ENCODE data around the gene CDK4. TPM values are rescaled to one million over a fixed set of nuclear protein-coding genes. Genes with fewer than 3 reads are reported as not detected.
A peak's percentile ranks its signal among the peaks of the same experiment; 100 is the strongest.
"Not testable (repeated sequence)": the region's sequence is repeated elsewhere in the genome, so short reads cannot be mapped to it uniquely, and the experiment has no call there.

The CDK4 gene
- polyA plus RNA-seq, 1 donor from 2014 or later: 77.4 TPM

- Mint-ChIP-seq H3K27me3 (no peaks in the 10 kb centered on the region), H3K4me1 (peaks cover 7 to 14% (median 7%) of the 10 kb centered on the region in 3 donors), H3K4me3 (no peak overlapping the region), H3K36me3 (peaks cover 6% of the 10 kb centered on the region), H3K9me3 (no peaks in the 10 kb centered on the region), H3K27ac (no peak overlapping the region)
Observed at GRCh38 chr12:57777911-57778310, 25.8 kb upstream of the CDK4 start.

GRCh38 chr12:57777367-57777766, 25.3 kb upstream of the CDK4 start:
- no peak overlapping the region for H3K27ac Mint-ChIP-seq
- H3K9me3 Mint-ChIP-seq: no peaks in the 10 kb centered on the region
- H3K4me1 Mint-ChIP-seq: peaks cover 2 to 11% (median 7%) of the 10 kb centered on the region in 3 donors
- peak overlapping the region in 1 of 4 donors; percentile 74 for H3K4me3 Mint-ChIP-seq
- H3K27me3 Mint-ChIP-seq: no peaks in the 10 kb centered on the region
- H3K36me3 Mint-ChIP-seq: peaks cover 6% of the 10 kb centered on the region

- Mint-ChIP-seq H3K4me3 (peak overlapping the region in 2 of 4 donors; percentile 29 to 67), H3K4me1 (peaks cover 7 to 13% (median 9%) of the 10 kb centered on the region in 3 donors), H3K9me3 (no peaks in the 10 kb centered on the region), H3K27ac (peak overlapping the region in 1 of 3 donors; percentile 54), H3K27me3 (peaks cover 3% of the 10 kb centered on the region), H3K36me3 (peaks cover 6% of the 10 kb centered on the region)
Observed at GRCh38 chr12:57776247-57776587, 24.1 kb upstream of the CDK4 start.

GRCh38 chr12:57775563-57776246, 23.6 kb upstream of the CDK4 start:
- Mint-ChIP-seq H3K27ac (peak overlapping the region in 2 of 3 donors; percentile 31 to 54), H3K27me3 (peaks cover 3% of the 10 kb centered on the region), H3K9me3 (no peaks in the 10 kb centered on the region), H3K36me3 (peaks cover 6% of the 10 kb centered on the region), H3K4me3 (peak overlapping the region in 3 of 4 donors; percentile 23 to 67 (median 25)), H3K4me1 (peaks cover 7 to 15% (median 10%) of the 10 kb centered on the region in 3 donors)

GRCh38 chr12:57775044-57775443, 22.9 kb upstream of the CDK4 start:
- Mint-ChIP-seq H3K36me3 (peaks cover 6% of the 10 kb centered on the region), H3K4me1 (peaks cover 7 to 15% (median 10%) of the 10 kb centered on the region in 3 donors), H3K27ac (peak overlapping the region in 1 of 3 donors; percentile 31), H3K4me3 (peak overlapping the region in 1 of 4 donors; percentile 67), H3K27me3 (peaks cover 3% of the 10 kb centered on the region), H3K9me3 (no peaks in the 10 kb centered on the region)

GRCh38 chr12:57774634-57775033, 22.5 kb upstream of the CDK4 start:
- not testable (repeated sequence) for H3K27ac Mint-ChIP-seq, H3K27me3 Mint-ChIP-seq, H3K9me3 Mint-ChIP-seq, H3K36me3 Mint-ChIP-seq
- Mint-ChIP-seq H3K4me3 (peak overlapping the region in 1 of 4 donors; percentile 70), H3K4me1 (peaks cover 7 to 15% (median 10%) of the 10 kb centered on the region in 3 donors)

GRCh38 chr12:57772429-57773322, 20.6 kb upstream of the CDK4 start, which contains the start of gene EEF1AKMT3:
Gene EEF1AKMT3 (plus strand): TSS chr12:57772614. CDS start chr12:57772725, 111 bp downstream.
- Mint-ChIP-seq H3K27me3 (peaks cover 3% of the 10 kb centered on the region), H3K9me3 (no peaks in the 10 kb centered on the region), H3K27ac (peak within 1 kb of the TSS; percentile 94 to 97 (median 96)), H3K4me1 (peaks cover 7 to 15% (median 10%) of the 10 kb centered on the region in 3 donors), H3K4me3 (peak within 1 kb of the TSS; percentile 97 to 100 (median 99)), H3K36me3 (peaks cover 7% of the 10 kb centered on the region)

GRCh38 chr12:57771873-57772428, 19.8 kb upstream of the CDK4 start, which contains the start of gene METTL1:
Gene METTL1 (minus strand): TSS chr12:57772105. CDS start chr12:57772083, 22 bp downstream.
- no peaks in the 10 kb centered on the region for H3K9me3 Mint-ChIP-seq
- peak within 1 kb of the TSS; percentile 97 to 100 (median 99) for H3K4me3 Mint-ChIP-seq
- H3K27ac Mint-ChIP-seq: peak within 1 kb of the TSS; percentile 94 to 97 (median 96)
- peaks cover 3% of the 10 kb centered on the region for H3K27me3 Mint-ChIP-seq
- peaks cover 7% of the 10 kb centered on the region for H3K36me3 Mint-ChIP-seq
- H3K4me1 Mint-ChIP-seq: peaks cover 7 to 15% (median 10%) of the 10 kb centered on the region in 3 donors

- Mint-ChIP-seq H3K4me3 (peak overlapping the region; percentile 97 to 100 (median 99)), H3K4me1 (peaks cover 12 to 19% (median 14%) of the 10 kb centered on the region in 3 donors), H3K27me3 (peaks cover 8% of the 10 kb centered on the region)
Observed at GRCh38 chr12:57771236-57771872, 19.2 kb upstream of the CDK4 start.

GRCh38 chr12:57770734-57771133, 18.6 kb upstream of the CDK4 start:
- Mint-ChIP-seq H3K27me3 (peaks cover 12% of the 10 kb centered on the region), H3K27ac (peak overlapping the region in 1 of 3 donors; percentile 97), H3K9me3 (no peaks in the 10 kb centered on the region), H3K36me3 (peaks cover 5% of the 10 kb centered on the region), H3K4me3 (peak overlapping the region; percentile 37 to 86 (median 70)), H3K4me1 (peaks cover 15 to 18% (median 17%) of the 10 kb centered on the region in 3 donors)

More at GRCh38 chr12:57771236-57771872, 19.2 kb upstream of the CDK4 start:
- Mint-ChIP-seq H3K27ac (peak overlapping the region; percentile 94 to 97 (median 96)), H3K36me3 (peaks cover 7% of the 10 kb centered on the region), H3K9me3 (no peaks in the 10 kb centered on the region)

- Mint-ChIP-seq H3K4me1 (peaks cover 15 to 22% (median 21%) of the 10 kb centered on the region in 3 donors), H3K36me3 (peaks cover 5% of the 10 kb centered on the region), H3K9me3 (no peaks in the 10 kb centered on the region), H3K4me3 (peak overlapping the region in 2 of 4 donors; percentile 37 to 86), H3K27me3 (peaks cover 23% of the 10 kb centered on the region), H3K27ac (no peak overlapping the region)
Observed at GRCh38 chr12:57769594-57769993, 17.5 kb upstream of the CDK4 start.

GRCh38 chr12:57767876-57768275, 15.8 kb upstream of the CDK4 start:
- peaks cover 23 to 25% (median 23%) of the 10 kb centered on the region in 3 donors for H3K4me1 Mint-ChIP-seq
- H3K36me3 Mint-ChIP-seq: peaks cover 3% of the 10 kb centered on the region
- H3K27ac Mint-ChIP-seq: no peak overlapping the region
- H3K9me3 Mint-ChIP-seq: no peaks in the 10 kb centered on the region
- peaks cover 31% of the 10 kb centered on the region for H3K27me3 Mint-ChIP-seq
- peak overlapping the region in 1 of 4 donors; percentile 63 for H3K4me3 Mint-ChIP-seq

- H3K27me3 Mint-ChIP-seq: peaks cover 31% of the 10 kb centered on the region
Observed at GRCh38 chr12:57767305-57767698, 15.2 kb upstream of the CDK4 start.

More at GRCh38 chr12:57767305-57767698, 15.2 kb upstream of the CDK4 start:
- Mint-ChIP-seq H3K9me3 (no peaks in the 10 kb centered on the region), H3K4me3 (peak overlapping the region in 2 of 4 donors; percentile 49 to 74), H3K4me1 (peaks cover 23 to 24% (median 23%) of the 10 kb centered on the region in 3 donors), H3K27ac (no peak overlapping the region), H3K36me3 (peaks cover 3% of the 10 kb centered on the region)
